ENCODE data around the gene DNAH2.

The DNAH2 gene

GRCh38 chr17:7721612-7722011 lies 4.1 kb downstream of the DNAH2 start:
- no peak for DNase-seq (ENCODE audit: low read depth)

DNA sequence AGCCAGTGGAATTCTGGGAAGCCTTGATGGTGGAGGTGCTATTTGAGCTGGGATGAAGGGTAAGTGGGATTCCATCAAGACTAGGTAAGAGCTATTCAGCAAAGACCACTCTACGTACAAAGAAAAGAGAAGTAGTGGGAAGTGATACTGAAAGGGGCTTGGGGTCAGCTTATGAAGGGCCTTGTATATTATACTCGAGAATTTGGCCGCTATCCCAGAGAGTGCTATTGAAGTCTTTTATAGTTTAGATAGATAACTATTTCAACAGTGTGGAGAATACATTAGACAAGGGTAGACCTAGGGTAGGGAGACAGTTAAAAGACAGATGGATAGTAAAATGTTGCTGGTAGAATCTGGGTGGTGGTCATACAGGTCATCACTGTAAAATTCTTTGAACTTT lies 10.3 kb downstream of the DNAH2 start:
- no peak for DNase-seq (ENCODE audit: low read depth)

DNA sequence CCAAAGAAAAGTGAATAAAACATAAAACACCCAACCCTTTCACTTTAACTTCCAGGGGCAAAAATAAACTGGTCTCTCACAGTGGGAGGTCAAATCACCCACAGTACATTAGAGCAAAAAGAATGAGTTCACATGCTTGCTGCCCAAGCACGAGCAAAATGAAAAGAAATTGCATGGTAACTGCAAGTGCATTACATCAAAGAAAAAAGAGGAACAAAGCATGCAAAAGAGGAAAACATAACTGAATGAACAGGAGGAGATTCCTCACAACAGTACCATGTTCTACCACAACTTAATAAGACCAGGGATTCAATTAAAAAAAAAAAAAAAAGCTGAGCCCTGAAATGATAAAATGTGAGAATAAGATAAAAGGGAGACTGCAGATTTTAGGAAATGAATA lies 12.3 kb downstream of the DNAH2 start:
- DNase-seq (ENCODE audit: low read depth), result no peak

DNA sequence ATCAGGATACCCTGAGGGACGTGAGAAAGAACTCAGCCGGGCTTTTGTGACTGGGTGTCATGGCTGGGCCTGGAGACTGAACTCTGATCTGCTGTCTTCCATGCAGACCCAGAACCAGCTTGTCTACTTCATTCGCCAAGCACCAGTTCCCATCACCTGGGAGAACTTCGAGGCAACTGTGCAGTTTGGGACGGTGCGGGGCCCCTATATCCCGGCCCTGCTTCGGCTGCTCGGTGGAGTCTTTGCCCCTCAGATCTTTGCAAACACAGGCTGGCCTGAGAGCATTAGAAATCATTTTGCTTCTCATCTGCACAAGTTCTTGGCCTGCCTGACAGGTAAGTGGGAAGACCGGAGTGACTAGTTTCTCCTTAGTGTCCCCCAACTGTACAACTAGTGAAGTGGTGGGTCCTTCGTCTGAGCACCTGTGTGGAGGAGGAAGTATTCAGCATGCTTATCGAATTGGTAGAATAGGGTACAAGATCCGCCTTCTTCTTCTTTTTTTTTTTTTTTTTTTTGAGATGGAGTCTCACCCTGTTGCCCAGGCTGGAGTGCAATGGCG lies 15.5 kb downstream of the DNAH2 start:
- DNase-seq (ENCODE audit: low read depth), result no peak

DNA sequence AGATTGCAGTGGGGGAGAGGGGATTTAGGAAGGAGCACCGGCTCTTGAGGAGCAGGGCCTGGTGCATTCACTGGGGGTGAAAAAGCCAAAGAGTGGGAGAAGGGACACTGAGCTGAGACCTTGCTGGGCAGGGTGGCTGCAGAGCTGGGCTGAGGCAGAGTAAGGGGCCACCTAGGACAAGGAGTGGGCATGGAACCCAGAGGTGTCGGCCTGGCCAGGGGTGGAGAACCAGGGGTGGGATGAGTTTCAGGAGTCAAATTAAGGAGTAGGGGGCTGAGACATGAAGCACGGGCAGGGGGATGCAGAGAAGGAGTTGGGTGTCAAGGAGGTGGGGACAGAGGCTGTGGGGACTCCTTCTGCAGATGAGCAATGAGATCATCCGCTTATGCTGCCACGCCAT lies 20.1 kb downstream of the DNAH2 start:
- no peak for DNase-seq (ENCODE audit: low read depth)

DNA sequence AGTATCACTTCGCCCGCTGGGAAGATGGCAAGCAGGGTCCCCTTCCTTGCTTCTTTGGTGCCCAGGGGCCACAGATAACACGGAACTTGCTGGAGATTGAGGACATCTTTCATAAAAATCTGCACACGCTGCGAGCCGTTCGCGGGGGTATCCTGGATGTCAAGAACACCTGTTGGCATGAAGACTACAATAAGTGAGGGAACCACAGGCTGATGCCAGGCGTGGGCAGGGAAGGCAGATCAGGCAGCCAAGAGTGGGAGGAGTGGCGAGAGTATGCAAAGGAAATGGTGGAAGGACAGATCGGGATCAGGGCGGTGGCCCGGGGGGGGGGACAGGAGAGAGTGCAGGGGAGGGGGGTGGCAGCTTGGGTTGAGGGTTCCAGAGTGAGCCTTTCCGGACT lies 22.2 kb downstream of the DNAH2 start:
- DNase-seq (ENCODE audit: low read depth), result no peak

DNA sequence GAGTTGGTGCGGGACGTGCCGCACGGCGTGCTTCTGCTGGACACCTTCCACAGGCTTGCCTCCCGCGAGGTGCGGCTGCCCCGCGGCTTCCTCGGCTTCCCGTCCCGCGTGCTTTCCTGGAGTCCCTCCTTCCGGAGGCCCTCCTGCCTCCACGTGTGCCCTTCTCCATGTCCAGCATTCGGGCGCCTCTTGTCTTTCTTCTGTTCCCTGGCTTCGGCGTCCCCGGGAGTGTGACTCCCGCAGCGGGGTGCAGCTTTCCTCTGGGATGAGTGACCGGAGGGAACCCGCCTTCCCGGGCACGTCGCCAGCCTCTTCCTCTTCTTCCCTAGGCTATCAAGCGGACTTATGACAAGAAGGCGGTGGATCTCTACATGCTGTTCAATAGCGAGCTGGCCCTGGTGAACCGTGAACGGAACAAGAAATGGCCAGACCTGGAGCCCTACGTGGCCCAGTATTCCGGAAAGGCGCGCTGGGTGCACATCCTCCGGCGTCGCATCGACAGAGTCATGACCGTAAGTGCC lies 23.0 kb downstream of the DNAH2 start:
- DNase-seq (ENCODE audit: low read depth), result no peak

GRCh38 chr17:7742729-7743128 lies 25.2 kb downstream of the DNAH2 start:
- no peak for DNase-seq (ENCODE audit: low read depth)

DNA sequence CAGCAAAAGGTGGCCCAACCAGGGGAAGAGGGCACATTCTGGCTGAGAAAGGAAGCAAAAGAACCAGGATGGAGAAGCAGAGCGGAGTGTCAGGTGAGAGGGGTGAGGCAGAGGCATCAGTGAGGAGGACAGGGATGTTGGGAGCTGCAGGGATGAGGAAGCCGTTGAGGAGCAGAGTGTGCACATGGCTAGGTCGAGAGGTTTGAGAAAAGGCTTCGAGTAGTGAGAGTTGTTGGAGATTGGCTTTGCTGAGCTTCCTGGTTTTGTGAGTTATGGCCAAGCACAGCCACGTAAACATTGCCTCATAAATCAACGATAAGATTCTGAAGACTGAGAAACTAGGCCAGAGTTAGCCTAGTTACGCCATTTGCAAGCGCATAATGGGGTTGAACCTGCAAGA lies 26.9 kb downstream of the DNAH2 start:
- no peak for DNase-seq (ENCODE audit: low read depth)

DNA sequence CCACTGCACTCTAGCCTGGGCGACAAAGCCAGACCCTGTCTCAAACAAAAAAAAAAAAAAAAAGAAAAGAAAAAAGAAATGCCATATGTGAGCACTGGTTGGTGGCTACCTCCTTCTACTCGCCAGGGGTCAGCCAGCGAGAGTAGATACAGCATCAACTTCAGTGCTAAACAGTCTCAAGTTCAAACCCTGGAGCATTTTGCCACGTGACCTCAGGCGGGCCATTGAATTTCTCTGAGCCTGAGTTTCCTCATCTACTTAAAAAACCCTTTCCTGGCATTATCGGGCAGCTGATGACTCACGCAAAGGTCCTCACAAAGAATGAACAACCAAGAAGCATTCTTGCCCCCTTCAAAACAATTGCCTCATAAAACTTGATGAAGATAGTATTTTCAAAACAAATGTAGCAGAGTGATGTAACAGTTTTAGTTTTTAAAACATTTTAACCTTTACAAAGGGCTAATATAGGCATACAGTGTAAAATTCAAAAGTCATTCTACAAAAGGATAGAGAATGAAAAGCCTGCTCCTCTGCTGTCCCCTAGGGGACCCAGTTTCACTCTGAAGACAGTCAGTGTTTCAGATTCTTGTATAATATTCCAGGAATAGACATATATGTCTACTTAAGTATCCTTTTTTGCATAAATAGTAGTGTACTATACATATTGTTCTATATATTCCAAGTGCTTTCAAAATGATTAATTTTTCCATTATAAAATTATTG lies 28.4 kb downstream of the DNAH2 start:
- no peak for DNase-seq (ENCODE audit: low read depth)

- DNase-seq (ENCODE audit: low read depth), result no peak
These were observed 30.1 kb downstream of the DNAH2 start for GRCh38 chr17:7747635-7748071.

DNA sequence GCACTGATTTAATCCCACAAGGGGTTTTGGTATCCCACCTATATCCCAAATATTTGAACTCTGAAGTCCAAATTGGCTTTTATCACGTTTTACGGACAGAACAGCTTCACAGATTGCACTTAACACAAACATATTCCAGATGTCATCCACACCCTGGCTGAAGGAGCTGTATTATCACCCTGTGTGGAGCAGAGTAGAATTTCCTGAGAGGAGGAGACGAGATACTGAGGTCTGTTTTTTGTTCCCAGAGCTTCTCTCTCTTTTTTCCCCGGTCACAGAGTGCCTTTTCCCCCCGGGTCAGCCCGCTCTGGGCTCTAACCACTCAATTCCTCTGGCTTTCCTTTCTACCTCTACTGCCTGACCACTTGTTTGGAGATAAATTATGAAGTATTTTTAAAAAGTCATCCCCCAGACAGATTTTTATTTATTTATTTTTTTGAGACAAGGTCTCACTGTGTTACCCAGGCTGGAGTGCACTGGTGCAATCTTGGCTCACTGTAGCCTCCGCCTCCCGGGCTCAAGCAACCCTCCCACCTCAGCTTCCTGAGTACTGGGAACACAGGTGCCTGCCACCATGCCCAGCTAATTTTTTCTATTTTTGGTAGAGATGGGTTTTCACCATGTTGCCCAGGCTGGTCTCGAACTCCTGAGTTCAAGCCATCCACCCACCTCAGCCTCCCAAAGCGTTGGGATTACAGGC lies 30.7 kb downstream of the DNAH2 start:
- DNase-seq (ENCODE audit: low read depth), result no peak

- no peak for DNase-seq (ENCODE audit: low read depth)
These were observed 32.8 kb downstream of the DNAH2 start for GRCh38 chr17:7750321-7750821.

GRCh38 chr17:7754656-7755055 lies 37.1 kb downstream of the DNAH2 start:
- no peak for DNase-seq (ENCODE audit: low read depth)

DNA sequence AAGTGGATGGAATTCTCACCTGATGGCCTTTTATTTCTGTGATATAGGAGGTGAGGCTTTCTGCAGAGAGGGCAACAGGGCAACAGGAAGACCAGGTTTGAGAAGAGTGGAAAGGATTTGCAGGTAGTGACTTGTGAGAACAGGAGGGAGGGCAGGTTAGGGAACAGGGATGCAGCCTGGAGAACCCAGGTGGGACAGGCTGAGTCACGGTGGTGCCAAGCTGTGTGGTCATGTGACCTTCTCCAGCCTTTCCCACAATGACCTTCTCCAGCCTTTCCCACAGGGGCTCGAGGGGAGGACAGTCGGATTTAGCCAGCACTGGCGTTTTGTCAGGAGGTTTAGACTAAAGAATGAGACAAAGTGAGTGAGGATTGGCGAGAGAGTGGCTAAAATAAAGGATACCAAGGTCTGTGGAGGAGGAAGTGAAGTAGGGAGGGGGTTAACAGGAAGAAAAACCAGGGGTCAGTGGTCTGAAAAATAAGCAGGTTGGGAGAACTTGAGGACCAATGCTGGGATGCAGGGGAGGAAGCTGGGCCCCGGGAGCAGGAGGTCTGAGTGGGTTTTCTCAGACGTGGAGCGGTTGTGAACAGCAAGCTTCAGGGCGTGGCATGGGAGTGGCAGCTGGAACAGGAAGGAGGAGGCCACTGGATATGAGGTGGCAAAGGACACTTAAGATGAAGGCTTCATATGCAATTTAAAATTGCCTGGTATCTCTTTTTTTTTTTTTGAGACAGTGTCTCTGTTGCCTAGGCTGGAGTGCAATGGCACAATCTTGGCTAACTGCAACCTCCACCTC lies 37.7 kb downstream of the DNAH2 start:
- no peak for DNase-seq (ENCODE audit: low read depth)

DNA sequence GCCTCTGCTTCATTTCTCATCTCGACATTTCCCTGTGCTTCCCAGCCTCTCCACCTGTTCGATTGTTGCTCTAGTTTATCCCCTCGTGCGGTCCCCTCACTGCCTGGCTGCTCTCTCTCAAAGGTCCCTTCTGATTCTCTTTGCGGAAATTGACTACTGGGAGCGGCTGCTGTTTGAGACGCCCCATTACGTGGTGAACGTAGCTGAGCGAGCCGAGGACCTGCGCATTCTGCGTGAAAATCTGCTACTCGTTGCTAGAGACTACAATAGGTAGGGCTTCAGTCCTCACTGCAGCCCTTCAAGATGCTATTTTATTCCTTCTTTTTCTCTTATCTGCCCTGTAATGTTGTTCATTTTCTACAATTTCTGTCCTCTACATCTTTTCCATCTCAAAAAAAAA lies 39.4 kb downstream of the DNAH2 start:
- DNase-seq (ENCODE audit: low read depth), result no peak

GRCh38 chr17:7763919-7764318 lies 46.4 kb downstream of the DNAH2 start:
- no peak for DNase-seq (ENCODE audit: low read depth)

DNA sequence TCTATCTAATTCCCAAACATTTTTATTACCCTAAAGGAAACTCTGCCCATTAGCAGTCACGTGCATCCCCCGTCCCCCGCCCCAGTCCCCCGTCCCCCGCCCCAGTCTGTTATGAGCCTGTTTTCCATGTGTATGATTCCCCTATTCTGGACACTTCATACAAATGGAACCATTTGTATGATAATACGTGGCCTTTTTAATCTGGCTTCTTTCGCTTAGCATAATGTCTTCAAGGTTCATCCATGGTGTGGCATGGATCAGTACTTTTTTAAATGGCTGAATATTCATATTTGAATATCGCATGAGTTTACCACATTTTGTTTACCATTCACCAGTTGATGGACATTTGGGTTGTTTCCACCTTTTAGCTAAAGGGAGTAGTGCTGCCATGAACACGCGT lies 49.5 kb downstream of the DNAH2 start:
- no peak for DNase-seq (ENCODE audit: low read depth)

DNA sequence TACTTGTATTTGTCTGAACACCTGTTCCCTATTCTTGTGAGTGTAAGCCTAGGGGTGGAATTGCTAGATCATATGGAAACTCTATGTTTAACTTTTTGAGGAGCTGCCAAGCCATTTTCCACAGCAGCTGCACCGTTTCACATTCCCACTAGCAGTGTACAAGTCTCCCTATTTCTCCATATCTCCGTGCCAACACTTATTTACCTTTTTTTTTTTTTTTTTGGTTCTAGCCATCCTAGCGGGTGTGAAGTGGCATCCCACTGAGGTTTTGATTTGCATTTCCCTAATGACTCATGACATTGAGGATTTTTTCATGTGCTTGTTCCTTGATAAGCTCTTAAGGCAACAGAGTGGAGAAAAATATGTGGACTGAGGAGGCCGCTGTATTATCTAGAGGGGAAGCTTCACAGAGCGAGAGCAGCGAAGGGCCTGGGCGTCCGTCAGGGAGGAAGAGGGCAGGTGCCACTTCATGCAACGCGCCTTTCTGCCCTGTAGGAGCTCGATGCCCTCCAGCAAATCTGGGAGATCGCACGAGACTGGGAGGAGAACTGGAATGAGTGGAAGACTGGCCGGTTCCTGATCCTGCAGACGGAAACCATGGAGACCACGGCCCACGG lies 50.0 kb downstream of the DNAH2 start:
- DNase-seq (ENCODE audit: low read depth), result no peak

GRCh38 chr17:7769854-7770253 lies 52.3 kb downstream of the DNAH2 start:
- no peak for DNase-seq (ENCODE audit: low read depth)

DNA sequence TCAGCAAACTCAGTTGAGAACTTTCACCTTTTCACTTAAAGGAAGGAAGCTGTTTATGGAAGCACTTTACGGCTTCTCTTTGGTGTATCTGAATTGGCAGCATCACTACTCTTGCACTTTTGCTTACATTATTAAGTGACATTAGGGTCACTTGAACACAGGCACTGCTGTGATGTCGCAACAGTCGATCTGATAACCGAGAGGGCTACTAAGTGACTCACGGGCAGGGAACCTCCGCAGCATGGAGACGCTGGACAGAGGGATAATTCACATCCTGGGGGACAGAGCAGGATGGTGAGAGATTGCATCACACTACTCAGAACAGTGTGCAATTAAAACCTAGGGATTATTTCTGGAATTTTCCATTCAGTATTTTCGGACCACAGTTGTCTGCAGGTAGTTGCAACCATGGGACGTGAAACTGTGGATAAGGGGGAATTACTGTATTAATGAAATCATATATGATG lies 56.5 kb downstream of the DNAH2 start:
- DNase-seq (ENCODE audit: low read depth), result no peak

DNA sequence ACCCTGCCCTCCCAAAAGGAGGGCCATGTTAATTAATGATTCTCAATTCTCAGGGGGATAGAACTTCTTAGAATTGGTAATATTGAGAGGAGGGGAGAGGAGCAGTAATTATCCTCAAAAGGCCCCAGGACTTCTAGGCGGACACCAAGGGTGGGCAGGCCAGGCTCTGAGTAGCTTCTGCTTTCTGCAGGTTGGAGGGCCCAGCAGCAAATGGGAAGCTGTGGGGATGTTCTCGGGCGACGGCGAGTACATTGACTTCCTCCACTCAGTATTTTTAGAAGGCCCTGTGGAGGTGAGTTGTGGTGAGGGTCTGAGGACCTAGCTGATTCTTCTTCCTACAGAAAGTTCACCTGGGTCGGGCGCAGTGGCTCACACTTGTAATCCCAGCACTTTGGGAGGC lies 57.5 kb downstream of the DNAH2 start:
- no peak for DNase-seq (ENCODE audit: low read depth)
